CD4-positive, alpha-beta memory T cell (primary cell): Measurements from ENCODE around the gene LRRC71. TPM values are rescaled to one million over a fixed set of nuclear protein-coding genes. Genes with fewer than 3 reads are reported as not detected.
A peak's percentile ranks its signal among the peaks of the same experiment; 100 is the strongest.

Experiments used
- CTCF ChIA-PET: fragments of 350-600 bp; sonication (Branson Sonifier 250); formaldehyde crosslinking; loops from one replicate; lab custom pipeline; 2021; ENCODE audit warnings: inconsistent platforms; ENCODE audit not compliant: partially characterized antibody; lab: Charles Lee
- POLR2A ChIA-PET: fragments of 350-600 bp; sonication (Branson Sonifier 250); formaldehyde crosslinking; loops from one replicate; lab custom pipeline; 2021; ENCODE audit not compliant: partially characterized antibody; lab: Charles Lee
- DNase-seq, 5 donors: peaks; one replicate each; pipeline versions ENCODE4 v3.0.0 to v3.0.0-alpha.2; 2020 to 2022; ENCODE audit warnings: mixed read lengths in 1 of 5
- H3K27ac ChIP-seq: one replicate; pipeline ENCODE4 v1.7.0; 2013; ENCODE audit warnings: low read depth, low read length
- H3K27me3 ChIP-seq: 2 replicates; pipeline ENCODE4 v1.7.0; 2013; ENCODE audit warnings: mild to moderate bottlenecking, low read length, moderate library complexity; ENCODE audit not compliant: insufficient read depth
- H3K36me3 ChIP-seq: 2 replicates; pipeline ENCODE4 v1.7.0; 2013; ENCODE audit warnings: mild to moderate bottlenecking, low read length, moderate library complexity; ENCODE audit not compliant: insufficient read depth
- H3K4me1 ChIP-seq: 2 replicates; pipeline ENCODE4 v1.7.0; 2013; ENCODE audit warnings: mild to moderate bottlenecking, low read length, moderate library complexity; ENCODE audit not compliant: insufficient read depth
- H3K4me3 ChIP-seq, 2 donors: one replicate each; pipeline ENCODE4 v1.7.0; 2013; ENCODE audit warnings: low read length in 2 of 2, mild to moderate bottlenecking in 1 of 2
- H3K9me3 ChIP-seq, 2 donors: one replicate each; pipeline ENCODE4 v1.7.0; 2013; ENCODE audit warnings: low read length in 2 of 2, control low read depth in 1 of 2; ENCODE audit not compliant: control insufficient read depth in 1 of 2
- H3K27ac Mint-ChIP-seq, 7 donors: one replicate each; pipeline ENCODE4 v1.8.0; 2020 to 2021; ENCODE audit warnings: mixed read lengths in 7 of 7, mild to moderate bottlenecking in 6 of 7, inconsistent platforms in 3 of 7, moderate library complexity in 3 of 7
- H3K27me3 Mint-ChIP-seq, 2 donors: one replicate each; pipeline ENCODE4 v1.8.0; 2020 to 2021; ENCODE audit warnings: mixed read lengths in 2 of 2
- H3K36me3 Mint-ChIP-seq, 2 donors: one replicate each; pipeline ENCODE4 v1.8.0; 2020 to 2021; ENCODE audit warnings: mixed read lengths in 2 of 2, inconsistent platforms in 1 of 2, mild to moderate bottlenecking in 1 of 2
- H3K4me1 Mint-ChIP-seq, 4 donors: one replicate each; pipeline ENCODE4 v1.8.0; 2020 to 2021; ENCODE audit warnings: mixed read lengths in 4 of 4, mild to moderate bottlenecking in 1 of 4
- H3K4me3 Mint-ChIP-seq, 8 donors: one replicate each; pipeline ENCODE4 v1.8.0; 2020 to 2021; ENCODE audit warnings: mixed read lengths in 8 of 8, mild to moderate bottlenecking in 7 of 8, moderate library complexity in 6 of 8, inconsistent platforms in 3 of 8
- H3K9me3 Mint-ChIP-seq, 8 donors: one replicate each; pipeline ENCODE4 v1.8.0; 2020 to 2021; ENCODE audit warnings: mixed read lengths in 8 of 8, mild to moderate bottlenecking in 5 of 8, inconsistent platforms in 3 of 8, moderate library complexity in 1 of 8
- intact Hi-C: fragments of 100-400 bp; cut with micrococcal nuclease; formaldehyde crosslinking; loops from one replicate; pipeline ENCODE4 v1.15.1; 2023
- polyA plus RNA-seq, 2 donors: library from polyadenylated mRNA; unstranded; fragments of 300-500 nt; fragmentation: Illumina TruSeq; gene quantifications; one replicate each; pipeline ENCODE4 v1.2.3, GENCODE V29; 2021
- total RNA-seq, 2 experiments: library from RNA; stranded (reverse); gene quantifications; one replicate each; pipeline ENCODE4 v1.2.3, GENCODE V29; 2021

The LRRC71 gene
- total and polyA plus RNA-seq, 4 experiments from 2014 or later = not detected

DNA sequence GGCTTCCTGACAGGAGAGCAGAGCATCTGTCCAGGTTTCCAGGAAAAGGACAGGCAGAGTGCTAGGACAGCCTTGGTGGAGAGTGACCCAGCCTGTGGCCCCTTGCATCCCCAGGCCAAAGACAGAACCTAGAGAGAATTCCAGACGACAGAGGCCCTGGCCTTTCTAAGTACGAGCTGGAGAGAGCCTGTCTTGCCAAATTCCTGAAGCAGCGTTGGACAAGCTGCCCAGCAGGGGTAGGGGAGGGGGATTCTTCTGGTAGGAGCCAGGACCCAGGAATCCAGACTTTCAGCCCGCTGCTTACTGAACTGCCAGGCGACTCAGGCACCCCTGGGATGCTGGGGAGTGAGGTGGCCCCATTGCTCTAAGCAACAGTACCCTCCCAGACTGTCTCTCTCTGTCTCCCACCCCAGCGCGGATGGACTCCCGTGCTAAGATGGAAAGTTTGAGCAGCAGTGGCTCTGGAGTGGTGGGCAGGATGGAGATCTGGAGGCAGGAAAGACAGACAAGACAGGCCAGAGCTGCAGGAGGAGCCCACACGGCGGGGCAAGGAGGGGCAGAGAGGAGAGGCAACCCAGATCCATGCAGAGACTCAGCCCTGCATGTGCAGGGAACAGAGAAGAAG lies 35.8 kb upstream of the LRRC71 start:
- ChIA-PET CTCF (interaction anchor here (1.1 to 1.7 kb wide), 3 partner anchors 25 to 46 kb away, joined by 3 to 5 read pairs (median 4); no protein-coding TSS in a partner anchor), POLR2A (no interaction called here)
- peaks cover 29 to 50% of the 10 kb centered on the region in 2 donors for H3K27me3 Mint-ChIP-seq
- Histone ChIP-seq H3K4me3 (no peak overlapping the region), H3K9me3 (no peaks in the 10 kb centered on the region), H3K27ac (no peak overlapping the region), H3K4me1 (no peaks in the 10 kb centered on the region), H3K36me3 (no peaks in the 10 kb centered on the region), H3K27me3 (no peaks in the 10 kb centered on the region)
- peaks cover 0 to 2% (median 0%) of the 10 kb centered on the region in 8 donors for H3K9me3 Mint-ChIP-seq
- H3K36me3 Mint-ChIP-seq = no peaks in the 10 kb centered on the region
- DNase-seq = no peak
- intact Hi-C loops = no loop called here
- no peak overlapping the region for H3K27ac Mint-ChIP-seq
- no peaks in the 10 kb centered on the region for H3K4me1 Mint-ChIP-seq
- no peak overlapping the region for H3K4me3 Mint-ChIP-seq

DNA sequence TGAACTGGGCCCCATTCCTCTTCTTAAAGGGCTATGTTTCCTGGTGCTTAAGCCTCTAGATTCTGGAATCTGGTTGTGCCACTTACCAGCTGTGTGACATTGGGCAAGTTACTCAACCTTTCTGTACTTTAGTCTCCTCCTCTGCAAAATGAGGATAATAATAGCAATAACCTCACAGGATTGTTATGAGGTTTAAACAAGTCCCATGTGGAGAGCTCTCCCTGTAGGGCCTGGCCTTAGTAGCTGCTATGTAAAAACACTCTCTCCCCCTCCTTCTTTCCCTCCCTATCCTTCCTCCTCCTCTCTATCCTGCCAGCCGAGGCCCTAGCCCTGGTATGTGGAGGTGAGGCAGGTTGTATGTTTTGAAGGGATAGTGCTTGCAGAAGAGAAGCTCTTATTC lies 35.1 kb upstream of the LRRC71 start:
- intact Hi-C loops = no loop called here
- POLR2A ChIA-PET = no interaction called here

GRCh38 chr1:156885880-156886355 lies 34.5 kb upstream of the LRRC71 start:
- DNase-seq = no peak
- POLR2A ChIA-PET = no interaction called here
- no peaks in the 10 kb centered on the region for H3K36me3 Mint-ChIP-seq
- peaks cover 0 to 5% (median 3%) of the 10 kb centered on the region in 4 donors for H3K4me1 Mint-ChIP-seq
- no peak overlapping the region for H3K4me3 ChIP-seq
- peaks cover 0 to 2% (median 0%) of the 10 kb centered on the region in 8 donors for H3K9me3 Mint-ChIP-seq
- no peaks in the 10 kb centered on the region for H3K27me3 ChIP-seq
- H3K27ac Mint-ChIP-seq = no peak overlapping the region
- no peak overlapping the region for H3K27ac ChIP-seq
- H3K4me1 ChIP-seq = no peaks in the 10 kb centered on the region
- H3K27me3 Mint-ChIP-seq = peaks cover 28 to 53% of the 10 kb centered on the region in 2 donors
- no peak overlapping the region for H3K4me3 Mint-ChIP-seq
- CTCF ChIA-PET = interaction anchor here (1.1 to 7.7 kb wide), 4 partner anchors 43 to 160 kb away, joined by 3 to 130 read pairs (median 4); no protein-coding TSS in a partner anchor
- intact Hi-C loops = no loop called here
- H3K36me3 ChIP-seq = no peaks in the 10 kb centered on the region
- H3K9me3 ChIP-seq = no peaks in the 10 kb centered on the region

More for the DNA sequence above, 35.1 kb upstream of the LRRC71 start:
- no peaks in the 10 kb centered on the region for H3K36me3 ChIP-seq
- no peak for DNase-seq
- Mint-ChIP-seq H3K4me1 (peaks cover 0 to 3% (median 3%) of the 10 kb centered on the region in 4 donors), H3K36me3 (no peaks in the 10 kb centered on the region), H3K9me3 (peaks cover 0 to 2% (median 0%) of the 10 kb centered on the region in 8 donors), H3K27ac (no peak overlapping the region), H3K4me3 (no peak overlapping the region), H3K27me3 (peaks cover 29 to 51% of the 10 kb centered on the region in 2 donors)
- H3K27ac ChIP-seq = no peak overlapping the region
- H3K9me3 ChIP-seq = no peaks in the 10 kb centered on the region
- no peaks in the 10 kb centered on the region for H3K27me3 ChIP-seq
- CTCF ChIA-PET = interaction anchor here (1.1 to 1.3 kb wide), 2 partner anchors 47 to 159 kb away, joined by 3 to 4 read pairs; no protein-coding TSS in a partner anchor
- no peak overlapping the region for H3K4me3 ChIP-seq
- no peaks in the 10 kb centered on the region for H3K4me1 ChIP-seq

DNA sequence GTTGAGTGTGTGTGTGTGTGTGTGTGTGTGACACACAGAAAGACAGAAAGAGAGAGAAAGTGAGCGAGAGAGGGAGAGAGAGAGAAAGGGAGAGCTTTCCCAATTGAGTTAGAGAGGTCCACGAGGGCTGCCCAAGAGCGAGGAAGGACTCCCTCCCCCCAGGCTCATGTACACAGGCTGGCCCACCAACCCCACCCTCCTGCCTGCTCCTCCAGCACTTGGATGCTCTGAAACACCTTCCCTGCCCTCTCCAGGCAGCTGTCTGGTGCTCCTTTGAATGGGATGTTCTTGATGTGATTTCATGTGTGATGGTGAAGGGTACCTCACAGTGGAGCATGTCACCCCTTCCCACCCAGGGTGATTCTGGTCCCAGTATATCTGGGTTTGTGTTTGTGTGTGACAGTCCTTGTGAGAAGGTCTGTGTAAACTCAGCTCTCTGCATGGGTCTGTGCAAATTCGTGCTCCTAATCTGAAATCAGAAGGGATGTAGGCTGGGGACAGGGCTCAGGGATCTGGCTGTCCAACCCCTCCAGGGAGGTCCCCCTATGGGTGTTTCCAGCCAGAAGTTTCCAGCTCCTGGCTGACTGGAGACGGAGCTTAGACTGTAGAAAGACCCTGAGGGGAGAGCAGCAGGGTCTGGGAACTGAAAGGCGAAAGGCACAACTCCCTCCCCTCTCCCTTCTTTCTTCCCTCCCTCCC lies 33.7 kb upstream of the LRRC71 start:
- Histone ChIP-seq H3K27ac (no peak overlapping the region), H3K36me3 (no peaks in the 10 kb centered on the region), H3K4me1 (no peaks in the 10 kb centered on the region), H3K27me3 (no peaks in the 10 kb centered on the region), H3K4me3 (no peak overlapping the region), H3K9me3 (no peaks in the 10 kb centered on the region)
- Mint-ChIP-seq H3K27ac (no peak overlapping the region), H3K9me3 (peaks cover 0 to 2% (median 0%) of the 10 kb centered on the region in 8 donors), H3K4me3 (no peak overlapping the region), H3K4me1 (peaks cover 2 to 8% (median 3%) of the 10 kb centered on the region in 4 donors), H3K27me3 (peaks cover 26 to 48% of the 10 kb centered on the region in 2 donors), H3K36me3 (no peaks in the 10 kb centered on the region)
- ChIA-PET CTCF (interaction anchor here (1.1 to 7.7 kb wide), 5 partner anchors 26 to 160 kb away, joined by 3 to 130 read pairs (median 3); partner anchors contain the start of gene NTRK1), POLR2A (no interaction called here)
- DNase-seq = no peak
- intact Hi-C loops = no loop called here

- Histone ChIP-seq H3K9me3 (no peaks in the 10 kb centered on the region), H3K4me1 (peaks cover 5% of the 10 kb centered on the region), H3K4me3 (no peak overlapping the region), H3K27me3 (no peaks in the 10 kb centered on the region), H3K27ac (no peak overlapping the region), H3K36me3 (no peaks in the 10 kb centered on the region)
- peaks cover 5 to 14% (median 6%) of the 10 kb centered on the region in 4 donors for H3K4me1 Mint-ChIP-seq
- peaks cover 20 to 45% of the 10 kb centered on the region in 2 donors for H3K27me3 Mint-ChIP-seq
- no peaks in the 10 kb centered on the region for H3K36me3 Mint-ChIP-seq
- POLR2A ChIA-PET = no interaction called here
- no peak overlapping the region for H3K4me3 Mint-ChIP-seq
- CTCF ChIA-PET = interaction anchor here (1.2 to 7.7 kb wide), 5 partner anchors 26 to 197 kb away, joined by 3 to 130 read pairs (median 4); partner anchors contain the start of gene NTRK1
- peaks cover 0 to 2% (median 0%) of the 10 kb centered on the region in 8 donors for H3K9me3 Mint-ChIP-seq
- intact Hi-C loops = no loop called here
- no peak overlapping the region for H3K27ac Mint-ChIP-seq
- no peak for DNase-seq
Measured at GRCh38 chr1:156887317-156887716, 33.1 kb upstream of the LRRC71 start.

GRCh38 chr1:156887734-156888133 lies 32.7 kb upstream of the LRRC71 start:
- CTCF ChIA-PET = interaction anchor here (1.2 to 7.7 kb wide), 5 partner anchors 27 to 198 kb away, joined by 3 to 130 read pairs (median 4); partner anchors contain the start of gene NTRK1
- no peaks in the 10 kb centered on the region for H3K27me3 ChIP-seq

More at GRCh38 chr1:156887734-156888133, 32.7 kb upstream of the LRRC71 start:
- intact Hi-C loops = no loop called here
- Mint-ChIP-seq H3K27me3 (peaks cover 20 to 41% of the 10 kb centered on the region in 2 donors), H3K36me3 (no peaks in the 10 kb centered on the region), H3K27ac (no peak overlapping the region), H3K9me3 (peaks cover 0 to 2% (median 0%) of the 10 kb centered on the region in 8 donors), H3K4me1 (peaks cover 5 to 17% (median 6%) of the 10 kb centered on the region in 4 donors), H3K4me3 (no peak overlapping the region)
- H3K27ac ChIP-seq = no peak overlapping the region
- no peak overlapping the region for H3K4me3 ChIP-seq
- DNase-seq = peak in 1 of 5 donors; percentile 13
- H3K36me3 ChIP-seq = no peaks in the 10 kb centered on the region
- no peaks in the 10 kb centered on the region for H3K9me3 ChIP-seq
- POLR2A ChIA-PET = no interaction called here
- H3K4me1 ChIP-seq = peaks cover 10% of the 10 kb centered on the region
